Subcutaneous abdominal adipose tissue (tissue), 5 donors: ENCODE data around the gene BTBD17.
"Not testable (repeated sequence)": the region's sequence is repeated elsewhere in the genome, so short reads cannot be mapped to it uniquely, and the experiment has no call there.

ENCODE experiments used
- H3K27ac ChIP-seq: one replicate; pipeline ENCODE4 v1.7.0; 2013; ENCODE audit warnings: low read depth, mild to moderate bottlenecking, inconsistent platforms, low read length, moderate library complexity
- H3K27me3 ChIP-seq, 5 donors: one replicate each; pipeline ENCODE4 v1.7.0; 2013; ENCODE audit warnings: low read length in 5 of 5, inconsistent platforms in 1 of 5; ENCODE audit not compliant: control insufficient read depth in 5 of 5, insufficient read depth in 4 of 5
- H3K36me3 ChIP-seq, 5 donors: one replicate each; pipeline ENCODE4 v1.7.0; 2013; ENCODE audit warnings: low read length in 5 of 5; ENCODE audit not compliant: control insufficient read depth in 5 of 5, insufficient read depth in 5 of 5
- H3K4me1 ChIP-seq, 5 donors: one replicate each; pipeline ENCODE4 v1.7.0; 2013; ENCODE audit warnings: low read length in 5 of 5, mild to moderate bottlenecking in 3 of 5, moderate library complexity in 1 of 5; ENCODE audit not compliant: control insufficient read depth in 5 of 5, insufficient read depth in 5 of 5
- H3K4me3 ChIP-seq, 5 donors: one replicate each; pipeline ENCODE4 v1.7.0; 2013; ENCODE audit warnings: low read length in 5 of 5, low read depth in 1 of 5
- H3K9ac ChIP-seq, 5 donors: one replicate each; pipeline ENCODE4 v1.7.0; 2013; ENCODE audit warnings: low read length in 5 of 5, mild to moderate bottlenecking in 4 of 5, moderate library complexity in 3 of 5
- H3K9me3 ChIP-seq, 5 donors: one replicate each; pipeline ENCODE4 v1.7.0; 2013; ENCODE audit warnings: low read length in 5 of 5; ENCODE audit not compliant: control insufficient read depth in 5 of 5
- donor health status: healthy.
- donor health status: healthy.
- donor health status: healthy.
- donor health status: healthy.
- donor health status: healthy.

The BTBD17 gene, protein sequence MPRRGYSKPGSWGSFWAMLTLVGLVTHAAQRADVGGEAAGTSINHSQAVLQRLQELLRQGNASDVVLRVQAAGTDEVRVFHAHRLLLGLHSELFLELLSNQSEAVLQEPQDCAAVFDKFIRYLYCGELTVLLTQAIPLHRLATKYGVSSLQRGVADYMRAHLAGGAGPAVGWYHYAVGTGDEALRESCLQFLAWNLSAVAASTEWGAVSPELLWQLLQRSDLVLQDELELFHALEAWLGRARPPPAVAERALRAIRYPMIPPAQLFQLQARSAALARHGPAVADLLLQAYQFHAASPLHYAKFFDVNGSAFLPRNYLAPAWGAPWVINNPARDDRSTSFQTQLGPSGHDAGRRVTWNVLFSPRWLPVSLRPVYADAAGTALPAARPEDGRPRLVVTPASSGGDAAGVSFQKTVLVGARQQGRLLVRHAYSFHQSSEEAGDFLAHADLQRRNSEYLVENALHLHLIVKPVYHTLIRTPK

DNA sequence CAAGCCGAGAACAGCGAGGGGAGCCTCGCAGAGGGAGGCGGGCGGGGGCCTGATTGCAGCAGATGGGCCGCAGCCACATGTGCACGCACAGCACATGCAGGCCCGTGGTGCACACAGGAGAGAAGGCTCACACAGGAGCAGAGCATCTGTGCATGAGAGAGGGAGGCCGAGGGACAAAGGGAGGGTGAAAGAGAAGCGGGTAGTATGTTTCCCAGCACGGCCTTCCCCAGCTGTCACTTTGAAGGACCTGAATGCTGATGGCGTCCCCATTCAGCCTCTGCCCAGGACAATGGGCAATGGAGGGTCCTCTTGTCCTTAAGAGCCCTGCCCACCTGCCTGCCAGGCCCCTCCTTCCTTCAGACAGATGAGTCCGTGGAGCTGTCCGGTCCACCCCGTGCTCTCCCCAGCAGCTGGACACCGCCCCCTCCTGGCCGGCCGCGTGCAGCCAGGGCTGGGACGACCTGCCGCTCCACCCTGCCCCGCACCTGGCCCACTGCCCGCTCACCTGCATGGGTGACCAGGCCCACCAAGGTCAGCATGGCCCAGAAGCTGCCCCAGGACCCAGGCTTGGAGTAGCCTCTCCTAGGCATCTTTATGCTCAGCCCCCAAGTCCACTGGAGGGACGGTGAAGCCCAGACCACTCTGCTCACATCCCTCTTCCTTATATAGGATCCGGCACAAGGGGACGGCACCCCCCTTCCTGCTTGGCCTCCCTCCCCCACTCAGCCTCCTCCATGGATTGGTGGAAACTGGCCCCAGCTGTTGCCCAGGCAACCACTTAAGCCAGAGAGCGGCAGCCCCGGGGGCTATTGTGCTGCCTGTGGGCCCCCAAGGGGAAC lies at the start of gene BTBD17:
TSS of gene BTBD17 (minus strand) at position 639 of the 839 bp plus-strand sequence. CDS start at position 590, 49 bp downstream.
- H3K4me3 ChIP-seq, result no peak within 1 kb of the TSS
- H3K27ac ChIP-seq, result no peak within 1 kb of the TSS
- H3K36me3 ChIP-seq, result no peaks in the 10 kb centered on the region
- H3K9me3 ChIP-seq, result no peaks in the 10 kb centered on the region
- peaks cover 0 to 13% (median 11%) of the 10 kb centered on the region in 5 donors for H3K4me1 ChIP-seq
- H3K9ac ChIP-seq, result no peak within 1 kb of the TSS
- H3K27me3 ChIP-seq, result peaks cover 47 to 61% (median 56%) of the 10 kb centered on the region in 5 donors

DNA sequence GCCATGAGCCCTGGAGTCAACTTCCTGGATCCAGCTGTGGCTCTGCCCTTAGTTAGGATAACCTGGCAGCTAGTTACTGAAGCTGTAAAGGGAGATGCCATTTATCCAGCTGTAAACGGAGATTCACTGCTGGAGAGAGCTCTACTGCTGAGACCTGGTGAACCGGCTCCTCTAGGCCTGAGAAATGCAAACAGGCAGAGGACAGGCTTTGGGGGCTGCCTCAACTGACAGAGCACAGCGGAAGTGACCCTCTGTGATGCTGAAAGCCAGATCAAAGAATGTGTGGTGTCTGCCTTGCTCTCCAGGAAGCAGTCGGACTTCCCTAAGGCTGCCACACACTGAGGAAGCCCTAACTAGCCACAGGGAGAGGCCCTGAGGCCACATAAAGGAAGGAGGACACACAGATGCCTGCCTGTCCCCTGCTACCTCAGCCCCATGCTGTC lies 48.4 kb upstream of the BTBD17 start:
- no peaks in the 10 kb centered on the region for H3K36me3 ChIP-seq
- no peak overlapping the region for H3K4me3 ChIP-seq
- no peak overlapping the region for H3K27ac ChIP-seq
- no peaks in the 10 kb centered on the region for H3K9me3 ChIP-seq
- no peaks in the 10 kb centered on the region for H3K27me3 ChIP-seq
- H3K4me1 ChIP-seq, result no peaks in the 10 kb centered on the region
- H3K9ac ChIP-seq, result no peak overlapping the region

DNA sequence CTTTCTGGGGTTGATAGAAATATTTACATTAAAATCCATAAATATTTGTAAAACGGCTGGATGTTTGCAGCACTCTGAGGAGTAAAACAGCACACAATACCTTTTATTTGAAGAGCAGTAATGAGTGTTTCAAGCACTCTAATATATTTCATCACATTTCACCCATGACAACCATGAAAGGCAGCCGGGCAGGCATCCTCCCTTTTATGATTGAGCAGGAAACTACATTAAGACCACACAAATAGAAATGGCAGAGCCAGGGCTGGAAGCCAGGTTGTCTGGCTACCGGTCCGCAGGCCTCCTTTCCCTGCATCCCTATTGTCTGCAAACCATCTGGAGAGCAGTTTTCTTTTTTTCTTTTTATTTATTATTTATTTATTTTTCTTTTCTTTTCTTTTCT lies 47.1 kb upstream of the BTBD17 start:
- Histone ChIP-seq H3K9ac (no peak overlapping the region), H3K27ac (no peak overlapping the region), H3K4me1 (no peaks in the 10 kb centered on the region), H3K27me3 (peaks cover 0 to 6% (median 4%) of the 10 kb centered on the region in 5 donors), H3K4me3 (no peak overlapping the region), H3K9me3 (no peaks in the 10 kb centered on the region), H3K36me3 (no peaks in the 10 kb centered on the region)

DNA sequence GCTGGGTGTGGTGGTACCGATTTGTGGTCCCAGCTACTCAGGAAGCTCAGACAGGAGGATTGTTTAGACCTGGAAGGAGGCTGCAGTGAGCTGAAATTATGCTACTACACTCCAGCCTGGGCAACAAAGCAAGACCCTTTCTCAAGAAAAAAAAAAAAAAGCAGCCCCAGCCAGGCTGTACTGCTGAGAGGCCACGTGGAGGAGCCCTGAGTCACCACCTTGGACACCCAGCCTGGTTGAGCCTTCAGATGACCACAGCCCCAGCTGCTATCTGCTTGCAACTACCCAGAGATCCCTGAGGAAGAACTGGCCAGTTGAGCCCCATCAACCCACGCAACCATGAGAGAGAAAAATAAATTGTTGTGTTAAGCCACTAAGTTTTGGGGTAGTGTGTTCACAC lies 46.6 kb upstream of the BTBD17 start:
- Histone ChIP-seq H3K9me3 (no peaks in the 10 kb centered on the region), H3K36me3 (no peaks in the 10 kb centered on the region), H3K4me1 (no peaks in the 10 kb centered on the region), H3K27me3 (peaks cover 0 to 6% (median 5%) of the 10 kb centered on the region in 5 donors), H3K9ac (no peak overlapping the region), H3K4me3 (no peak overlapping the region), H3K27ac (no peak overlapping the region)

DNA sequence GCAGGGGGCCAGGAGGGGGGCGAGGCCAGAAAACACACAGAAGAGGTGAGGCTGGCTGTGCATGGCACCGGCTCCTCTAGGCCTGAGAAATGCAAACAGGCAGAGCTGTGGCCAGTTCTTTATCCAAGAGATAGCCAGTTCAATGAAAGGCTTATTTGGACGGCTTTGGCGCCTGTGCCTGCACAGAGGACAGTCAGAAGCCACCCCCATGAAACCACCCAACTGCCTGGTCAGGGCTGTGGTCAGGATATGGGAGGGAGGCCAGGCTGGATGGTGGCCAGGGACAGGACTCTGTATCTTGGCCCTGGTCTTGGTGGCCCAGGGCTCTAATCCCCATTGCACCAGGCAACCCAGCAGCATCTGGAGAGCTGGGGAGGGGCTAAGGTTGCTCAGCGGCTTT lies 45.7 kb upstream of the BTBD17 start:
- H3K9me3 ChIP-seq, result no peaks in the 10 kb centered on the region
- no peak overlapping the region for H3K9ac ChIP-seq
- peaks cover 0 to 6% (median 5%) of the 10 kb centered on the region in 5 donors for H3K27me3 ChIP-seq
- no peaks in the 10 kb centered on the region for H3K4me1 ChIP-seq
- no peak overlapping the region for H3K27ac ChIP-seq
- no peak overlapping the region for H3K4me3 ChIP-seq
- H3K36me3 ChIP-seq, result no peaks in the 10 kb centered on the region

DNA sequence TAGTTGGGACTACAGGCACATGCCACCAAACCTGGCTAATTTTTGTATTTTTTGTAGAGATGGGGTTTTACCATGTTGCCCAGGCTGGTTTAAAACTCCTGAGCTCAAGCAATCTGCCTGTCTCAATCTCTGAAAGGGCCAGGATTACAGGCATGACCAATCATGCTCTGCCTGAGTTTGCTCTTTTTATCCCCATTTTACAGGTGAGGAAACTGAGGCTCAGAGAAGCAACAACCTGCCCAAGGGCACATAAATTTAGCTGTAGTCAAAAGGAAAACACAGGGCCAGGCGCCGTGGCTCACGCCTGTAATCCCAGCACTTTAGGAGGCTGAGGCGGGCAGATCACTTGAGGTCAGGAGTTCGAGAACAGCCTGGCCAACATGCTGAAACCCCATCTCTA lies 43.6 kb upstream of the BTBD17 start:
- not testable (repeated sequence) for H3K36me3 ChIP-seq, H3K27me3 ChIP-seq, H3K9me3 ChIP-seq, H3K4me1 ChIP-seq, H3K4me3 ChIP-seq, H3K9ac ChIP-seq, H3K27ac ChIP-seq

DNA sequence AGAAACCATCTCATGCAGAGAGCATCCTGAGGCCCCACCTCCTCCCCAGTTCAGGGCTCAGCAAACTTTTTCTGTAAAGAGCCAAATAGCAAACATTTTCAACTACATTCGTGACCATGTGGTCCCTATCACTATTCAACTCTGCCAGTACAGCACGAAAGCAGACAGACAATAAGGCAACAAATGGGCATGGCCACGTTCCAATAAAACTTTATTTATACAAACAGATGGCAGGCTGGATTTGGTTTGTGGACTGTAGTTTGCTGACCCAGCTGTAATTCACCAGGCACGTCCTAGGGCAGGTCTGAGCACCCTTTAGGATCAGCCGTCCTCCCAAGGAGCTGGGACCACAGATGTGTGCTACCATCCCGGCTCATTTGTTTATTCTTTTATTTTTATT lies 43.1 kb upstream of the BTBD17 start:
- H3K9ac ChIP-seq, result no peak overlapping the region
- H3K27me3 ChIP-seq, result peaks cover 0 to 6% (median 5%) of the 10 kb centered on the region in 5 donors
- no peak overlapping the region for H3K27ac ChIP-seq
- no peaks in the 10 kb centered on the region for H3K4me1 ChIP-seq
- H3K9me3 ChIP-seq, result no peaks in the 10 kb centered on the region
- H3K4me3 ChIP-seq, result no peak overlapping the region
- H3K36me3 ChIP-seq, result no peaks in the 10 kb centered on the region

DNA sequence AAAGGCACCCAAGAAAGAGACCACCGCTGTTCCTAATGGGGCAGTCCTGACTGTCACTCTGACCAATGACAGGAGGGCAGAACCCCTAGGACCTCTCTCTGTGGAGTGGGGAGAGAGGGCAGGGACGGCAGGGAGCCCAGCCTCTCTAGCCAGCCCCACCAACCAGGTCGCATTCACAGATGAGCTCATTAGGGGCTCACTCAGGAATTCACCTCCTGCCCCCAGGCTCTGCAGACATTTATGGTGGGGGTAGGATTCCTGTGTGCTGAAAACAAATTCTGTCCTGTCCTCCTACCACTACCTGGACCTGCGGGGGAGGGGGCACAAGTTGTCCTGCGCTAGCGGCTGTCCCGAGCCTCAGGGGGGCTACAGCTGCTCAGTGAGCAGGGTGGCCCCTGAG lies 42.5 kb upstream of the BTBD17 start:
- Histone ChIP-seq H3K27me3 (peaks cover 0 to 6% (median 5%) of the 10 kb centered on the region in 5 donors), H3K9ac (no peak overlapping the region), H3K36me3 (no peaks in the 10 kb centered on the region), H3K9me3 (no peaks in the 10 kb centered on the region), H3K4me3 (no peak overlapping the region), H3K27ac (no peak overlapping the region), H3K4me1 (no peaks in the 10 kb centered on the region)

DNA sequence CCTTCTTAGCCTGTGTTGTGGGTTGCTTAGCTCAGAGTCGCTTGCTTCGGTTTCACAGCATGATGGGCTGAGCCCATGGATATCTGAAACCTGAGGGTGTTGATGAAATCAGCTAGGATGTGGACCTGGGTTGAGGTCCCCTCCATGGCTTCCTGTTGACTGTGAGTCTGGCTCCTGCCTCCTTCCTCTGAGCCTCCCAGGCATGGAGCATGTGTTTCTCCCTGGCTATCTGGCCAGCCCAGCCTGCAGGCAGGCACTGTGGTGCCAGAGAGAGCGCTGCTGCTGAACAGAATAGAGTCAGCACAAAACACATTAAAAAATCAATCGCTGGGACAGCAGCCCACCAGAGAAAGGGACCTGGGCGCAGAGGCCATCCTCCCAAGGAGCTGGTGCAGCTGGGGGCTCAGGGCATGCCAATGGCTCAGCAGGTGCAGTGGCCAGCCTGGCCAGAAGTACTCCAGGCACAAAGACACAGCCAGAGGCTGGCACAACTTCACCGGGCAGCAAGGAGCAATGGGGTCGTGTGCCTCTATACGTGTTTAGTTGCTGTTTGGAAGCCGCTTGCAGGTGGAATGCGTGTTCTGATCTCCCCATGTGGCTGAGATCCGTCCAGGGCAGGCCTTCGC lies 42.0 kb upstream of the BTBD17 start:
- peaks cover 0 to 6% (median 5%) of the 10 kb centered on the region in 5 donors for H3K27me3 ChIP-seq
- no peaks in the 10 kb centered on the region for H3K4me1 ChIP-seq
- H3K27ac ChIP-seq, result no peak overlapping the region
- H3K9me3 ChIP-seq, result no peaks in the 10 kb centered on the region
- H3K4me3 ChIP-seq, result no peak overlapping the region
- no peak overlapping the region for H3K9ac ChIP-seq
- no peaks in the 10 kb centered on the region for H3K36me3 ChIP-seq
